Left hindlimb (tissue), 1 donor: ENCODE results near the gene BCAR1.

Experiments
- DNase-seq: peaks from one replicate; pipeline ENCODE4 v3.0.0-alpha.2; 2018

BCAR1 gene

DNA sequence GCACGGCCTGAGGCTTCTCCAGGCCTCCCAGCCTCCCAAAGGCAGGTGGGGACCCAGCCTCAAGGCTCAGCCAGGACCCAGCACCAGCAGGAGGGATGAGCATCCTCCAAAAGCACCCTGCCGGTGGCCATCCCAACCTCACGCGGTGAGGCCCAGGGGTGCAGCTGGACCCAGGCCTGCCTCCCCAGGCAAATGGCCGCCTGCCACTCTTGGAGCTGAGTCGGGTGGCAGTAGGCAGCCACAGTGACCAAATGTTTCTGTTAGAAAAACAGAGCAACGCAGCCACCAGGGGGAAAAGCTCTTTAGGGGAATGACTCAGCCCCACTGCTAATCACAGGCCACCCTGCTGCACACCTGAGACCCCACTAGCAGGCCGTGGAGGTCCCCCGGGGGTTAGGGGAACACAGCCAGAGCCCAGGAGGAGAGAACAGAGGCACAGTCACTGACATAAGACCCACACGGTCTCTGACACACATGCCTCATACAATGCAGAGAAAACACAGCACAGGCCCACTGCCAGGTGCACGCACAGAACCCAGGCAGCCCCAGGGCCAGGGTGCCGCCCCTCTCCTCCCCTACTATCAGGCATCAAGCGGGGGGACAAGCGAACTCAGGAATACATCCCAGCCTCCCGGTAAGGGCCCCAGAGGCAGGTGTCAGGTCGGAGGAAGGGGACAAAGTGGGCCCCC, 12.4 kb downstream of the BCAR1 start:
- DNase-seq = peak; percentile 54

DNA sequence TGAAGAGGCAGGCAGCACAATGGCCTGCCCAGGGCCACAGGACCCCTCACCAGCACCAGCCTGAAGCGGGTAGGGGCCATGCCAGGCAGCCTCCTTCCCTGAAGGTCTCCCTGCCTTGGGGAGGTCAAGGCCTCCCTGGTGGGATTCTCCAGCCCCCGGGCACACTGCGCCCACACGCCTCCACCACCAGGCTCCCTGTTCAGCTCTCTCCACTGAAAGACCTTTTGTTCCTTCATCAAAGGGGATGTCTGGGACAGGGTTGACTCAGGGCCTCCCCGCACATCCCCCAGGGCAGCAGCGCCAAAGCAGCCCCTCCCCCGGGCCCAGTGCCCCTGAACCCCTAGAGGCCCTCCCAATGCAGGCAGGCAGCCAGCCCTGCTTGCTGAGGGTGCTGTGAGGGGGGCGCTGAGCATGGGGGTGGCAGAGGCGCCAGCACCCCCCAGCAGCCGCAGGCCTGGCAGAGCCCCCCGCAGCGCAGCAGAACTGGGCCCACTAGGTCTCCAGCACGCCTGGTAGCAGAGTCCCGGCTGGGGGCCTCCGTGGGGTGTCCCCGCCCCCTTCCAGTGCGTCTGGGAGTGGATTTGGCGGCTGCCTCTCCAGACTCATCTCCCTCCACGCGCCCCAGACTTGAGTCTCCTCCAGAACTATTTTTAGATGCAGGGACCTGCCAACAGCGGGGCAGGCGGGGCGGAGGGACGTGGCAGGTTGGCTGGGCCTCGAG, 13.1 kb downstream of the BCAR1 start:
- DNase-seq = peak; percentile 92

DNA sequence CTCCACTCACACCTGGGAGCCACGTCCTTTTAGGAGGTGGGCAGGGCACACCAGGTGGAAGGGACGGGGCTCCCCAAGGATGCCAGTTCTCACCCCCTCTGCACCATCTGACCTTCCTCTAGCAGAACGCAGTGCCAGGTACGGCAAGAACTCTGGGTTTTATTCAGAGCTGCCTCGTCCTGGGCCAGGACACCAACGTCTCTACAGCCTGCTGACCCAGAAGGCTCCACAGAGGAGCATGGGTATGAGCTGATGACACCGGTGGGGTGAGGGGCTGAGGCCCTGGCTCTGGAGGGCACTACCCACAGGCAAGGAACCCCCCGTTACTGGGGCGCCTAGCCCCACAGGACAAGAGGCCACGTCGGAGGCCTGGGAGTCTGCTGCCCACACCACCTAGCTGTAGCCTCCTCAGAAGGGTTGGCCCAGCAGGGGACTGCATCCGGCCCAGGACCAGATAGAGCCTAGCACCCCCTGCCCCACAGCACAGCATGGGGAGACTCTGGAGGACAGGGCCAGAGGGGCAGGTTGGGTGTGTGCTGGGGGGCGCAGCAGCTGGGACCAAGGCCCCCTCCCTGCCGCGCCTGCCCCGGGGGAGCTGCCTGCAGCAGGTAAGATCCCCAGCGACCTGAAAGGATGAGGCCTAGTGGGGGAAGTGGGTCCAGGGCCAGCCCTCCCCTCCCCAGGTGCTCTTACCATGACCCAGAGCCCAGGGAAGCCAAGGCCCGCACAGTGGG, 13.9 kb downstream of the BCAR1 start:
- DNase-seq = peak; percentile 48

DNA sequence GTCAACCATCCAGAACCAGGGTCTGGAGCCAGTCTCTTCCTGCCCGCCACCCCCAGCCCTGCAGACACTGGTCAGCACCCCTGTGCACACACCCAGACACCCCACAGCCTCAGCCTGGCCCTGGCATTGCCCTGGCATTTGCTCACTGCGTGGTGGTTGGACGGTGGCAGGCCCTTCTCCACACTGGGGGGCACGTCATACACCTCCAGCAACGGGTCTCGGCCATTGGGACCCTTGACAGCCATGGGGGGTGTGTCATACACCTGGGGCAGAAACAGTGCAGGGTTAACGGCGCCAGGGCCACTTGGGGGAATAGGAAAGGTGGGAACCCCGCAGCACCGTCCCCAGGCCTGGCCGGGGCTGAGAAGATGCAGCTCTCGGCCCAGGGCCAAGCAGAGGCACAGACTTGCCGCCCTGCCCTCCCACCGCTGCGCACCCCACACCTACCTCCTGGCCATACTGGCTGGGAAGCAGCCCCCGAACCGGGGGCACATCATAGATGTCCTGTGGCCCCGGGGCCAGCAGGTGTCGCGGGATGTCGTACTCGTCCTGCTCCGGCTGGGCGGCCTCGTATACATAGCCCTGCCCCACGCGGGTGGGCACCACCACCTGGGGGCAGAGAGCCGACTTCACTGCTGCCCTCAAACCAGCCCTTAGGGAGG, 14.6 kb downstream of the BCAR1 start:
- DNase-seq = peak; percentile 38

DNA sequence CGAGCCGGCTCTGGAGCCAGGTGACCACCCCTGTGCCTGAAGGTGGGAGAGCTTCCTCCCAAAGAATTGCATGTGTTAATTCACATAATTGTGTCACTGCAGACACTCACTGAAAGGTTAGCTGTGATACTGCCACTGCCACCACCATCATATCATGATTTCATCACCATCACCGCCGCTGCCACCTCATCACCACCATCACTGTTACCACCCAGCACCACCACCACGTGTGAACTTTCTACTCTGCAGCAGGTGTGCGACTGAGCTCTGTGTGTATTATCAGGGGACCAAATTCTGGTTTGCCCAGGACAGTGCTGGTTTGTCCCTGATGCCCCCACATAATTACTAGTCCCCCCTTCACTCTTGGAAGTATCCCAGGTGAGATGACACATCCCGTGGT, 15.2 kb downstream of the BCAR1 start:
- peak; percentile 16 for DNase-seq

DNA sequence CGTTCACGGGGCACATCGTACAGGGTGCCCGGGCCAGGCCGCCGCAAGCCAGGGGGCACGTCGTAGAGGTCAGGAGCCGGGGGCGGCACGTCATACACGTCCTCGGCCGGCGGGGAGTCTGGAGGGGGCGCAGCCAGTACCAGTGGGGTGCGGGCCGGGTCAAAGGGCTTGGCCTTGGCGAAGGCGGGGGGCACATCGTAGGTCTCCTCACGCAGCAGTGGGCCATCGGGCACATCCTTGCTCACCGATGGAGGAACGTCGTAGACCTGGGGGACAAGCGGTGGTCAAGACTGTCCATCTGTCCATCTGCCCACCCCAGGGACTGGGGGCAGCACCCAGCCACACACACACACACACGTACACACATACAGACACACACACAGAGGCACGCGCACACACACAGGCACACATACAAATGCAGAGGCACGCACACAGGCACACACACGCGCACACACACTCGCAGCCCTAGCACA, 15.7 kb downstream of the BCAR1 start:
- peak; percentile 22 for DNase-seq

DNA sequence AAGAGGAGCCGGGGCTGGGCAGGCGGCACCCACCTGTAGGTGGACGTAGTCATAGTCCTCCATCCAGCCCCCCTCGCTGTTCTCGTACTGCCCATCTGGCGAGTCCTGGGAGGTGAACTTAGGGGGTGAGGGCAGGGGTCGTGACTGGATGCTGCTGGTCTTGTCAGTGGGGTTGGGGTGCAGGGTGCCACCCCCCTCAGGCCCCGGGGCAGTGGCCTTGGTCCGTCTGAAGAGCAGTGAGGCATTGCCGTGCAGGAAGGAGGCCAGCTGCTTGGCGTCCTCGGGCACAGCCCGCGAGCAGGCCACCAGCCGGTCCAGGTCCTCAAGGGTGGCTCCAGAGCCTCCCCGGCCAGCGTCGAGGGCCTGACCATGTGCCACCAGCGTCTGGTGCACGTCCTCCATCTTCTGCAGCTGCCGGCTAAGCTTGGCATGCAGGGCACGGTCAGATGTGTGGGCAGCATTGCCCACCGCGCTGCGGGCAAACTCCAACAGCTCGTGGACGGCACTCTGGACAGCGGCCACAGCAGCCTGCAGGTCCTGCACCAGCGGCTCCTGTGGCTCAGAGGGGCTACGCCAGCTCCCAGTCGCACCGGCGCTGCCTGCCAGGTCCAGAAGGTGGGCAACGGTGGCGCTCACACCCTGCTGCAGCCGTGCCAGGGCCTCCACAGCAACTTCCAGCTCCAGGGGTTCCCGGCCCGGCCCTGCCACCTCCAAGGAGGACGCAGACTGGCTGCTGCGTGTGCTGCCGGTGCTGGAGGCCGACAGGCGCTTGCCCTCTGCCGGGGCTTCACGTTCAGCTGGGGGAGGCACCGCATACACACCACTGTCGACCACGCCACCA, 16.3 kb downstream of the BCAR1 start:
- peak; percentile 29 for DNase-seq

DNA sequence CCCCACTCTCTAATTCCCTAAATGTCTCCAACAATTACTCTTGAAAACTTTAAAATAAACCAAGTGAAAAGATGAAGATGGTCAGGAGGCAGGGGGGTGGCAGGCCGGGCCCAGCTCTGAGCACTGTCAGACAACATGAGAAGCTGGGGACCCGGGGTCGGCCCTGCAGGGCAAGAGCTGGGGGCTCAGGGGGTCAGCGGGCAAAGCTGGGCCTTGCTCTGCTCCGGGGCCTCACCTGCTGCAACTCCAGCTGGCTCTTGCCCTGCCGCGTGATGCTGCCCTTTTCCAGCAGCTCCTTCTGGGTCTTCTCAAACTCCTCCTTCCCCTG, 17.8 kb downstream of the BCAR1 start:
- no peak for DNase-seq

DNA sequence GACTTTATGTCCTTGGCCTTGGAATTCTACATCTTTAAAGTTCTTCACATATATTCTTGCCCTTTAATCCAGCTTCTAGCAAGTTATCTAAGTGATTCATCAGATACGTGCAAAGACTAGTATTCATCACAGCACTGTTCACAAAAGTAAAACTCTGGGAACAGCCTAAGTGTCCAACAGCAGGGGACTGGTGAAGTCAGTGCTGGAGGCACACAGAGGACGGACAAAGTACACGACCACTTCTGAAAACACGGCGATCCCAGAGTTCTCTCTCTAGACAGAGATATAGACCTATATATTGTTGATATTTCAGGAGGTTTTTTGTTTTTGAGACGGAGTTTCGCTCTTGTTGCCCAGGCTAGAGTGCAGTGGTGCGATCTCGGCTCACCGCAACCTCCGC, 19.9 kb downstream of the BCAR1 start:
- no peak for DNase-seq

DNA sequence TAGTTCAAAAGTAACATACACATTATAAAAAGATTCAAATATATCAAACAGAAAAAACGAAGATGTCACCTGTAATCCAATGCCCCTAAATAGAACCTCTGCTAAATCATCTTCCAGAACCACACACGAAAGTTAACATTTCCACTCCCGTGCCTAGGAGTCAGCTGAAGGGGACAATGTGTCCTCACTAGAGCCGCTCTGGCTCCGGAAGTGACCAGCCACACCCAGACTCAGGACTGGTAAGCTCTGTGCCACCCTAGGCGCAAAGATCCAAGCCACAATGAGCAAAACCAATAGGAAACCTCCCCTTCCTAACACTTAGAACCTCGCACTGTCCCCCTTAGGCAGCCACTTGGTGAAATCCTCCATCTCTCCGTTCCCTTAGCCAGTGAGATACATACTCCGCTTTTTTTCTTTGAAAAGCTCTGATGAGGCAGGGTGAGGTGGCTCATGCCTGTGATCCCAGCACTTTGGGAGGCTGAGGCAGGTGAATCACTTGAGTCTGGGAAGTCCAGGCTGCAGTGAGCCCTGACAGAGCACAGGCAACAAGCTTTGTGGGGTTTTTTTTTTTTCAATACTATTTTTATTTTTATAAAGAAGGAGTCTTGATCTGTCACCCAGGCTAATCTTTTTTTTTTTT, 20.8 kb downstream of the BCAR1 start:
- DNase-seq = no peak

DNA sequence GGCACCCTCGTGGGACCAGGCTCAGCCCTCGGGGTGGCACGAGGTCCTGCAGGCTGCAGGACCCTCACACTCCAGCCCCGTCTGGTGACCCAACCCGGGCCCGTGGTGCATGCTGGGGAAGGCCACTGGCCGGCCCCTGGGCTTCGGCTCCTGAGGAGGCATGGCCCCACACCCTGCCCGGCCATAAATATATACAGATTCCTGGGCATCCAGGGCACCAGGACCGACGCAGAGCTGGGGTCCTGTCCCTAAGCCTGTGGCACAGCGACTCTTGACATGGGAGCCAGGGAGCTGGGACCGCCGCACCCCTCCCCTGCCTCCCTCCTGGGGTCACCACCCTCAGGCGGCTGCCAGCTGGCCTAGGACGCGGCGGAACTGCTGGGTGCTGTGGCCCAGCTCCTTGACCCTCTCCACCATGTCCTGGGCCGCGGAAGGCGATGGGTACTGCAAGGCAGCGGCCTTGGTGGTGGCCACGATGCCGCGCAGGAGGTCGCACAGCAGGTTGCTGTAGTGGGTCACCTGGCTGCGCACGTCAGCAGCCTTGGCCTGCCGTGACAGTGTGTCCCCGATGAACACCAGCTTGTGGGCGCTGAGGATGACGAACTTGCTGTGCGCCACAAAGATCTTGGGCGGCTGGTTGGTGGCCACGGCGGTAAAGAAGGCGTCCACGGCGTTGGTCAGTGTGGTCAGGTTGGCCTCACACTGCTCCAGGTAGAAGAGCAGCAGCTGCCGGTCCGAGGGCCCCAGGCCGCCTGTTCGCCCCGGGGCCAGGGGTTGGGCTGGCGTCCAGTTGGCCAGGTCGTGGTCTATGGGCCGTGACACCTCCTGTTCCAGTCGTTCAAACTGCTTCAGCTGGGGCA, 22.0 kb downstream of the BCAR1 start:
- peak; percentile 33 for DNase-seq

DNA sequence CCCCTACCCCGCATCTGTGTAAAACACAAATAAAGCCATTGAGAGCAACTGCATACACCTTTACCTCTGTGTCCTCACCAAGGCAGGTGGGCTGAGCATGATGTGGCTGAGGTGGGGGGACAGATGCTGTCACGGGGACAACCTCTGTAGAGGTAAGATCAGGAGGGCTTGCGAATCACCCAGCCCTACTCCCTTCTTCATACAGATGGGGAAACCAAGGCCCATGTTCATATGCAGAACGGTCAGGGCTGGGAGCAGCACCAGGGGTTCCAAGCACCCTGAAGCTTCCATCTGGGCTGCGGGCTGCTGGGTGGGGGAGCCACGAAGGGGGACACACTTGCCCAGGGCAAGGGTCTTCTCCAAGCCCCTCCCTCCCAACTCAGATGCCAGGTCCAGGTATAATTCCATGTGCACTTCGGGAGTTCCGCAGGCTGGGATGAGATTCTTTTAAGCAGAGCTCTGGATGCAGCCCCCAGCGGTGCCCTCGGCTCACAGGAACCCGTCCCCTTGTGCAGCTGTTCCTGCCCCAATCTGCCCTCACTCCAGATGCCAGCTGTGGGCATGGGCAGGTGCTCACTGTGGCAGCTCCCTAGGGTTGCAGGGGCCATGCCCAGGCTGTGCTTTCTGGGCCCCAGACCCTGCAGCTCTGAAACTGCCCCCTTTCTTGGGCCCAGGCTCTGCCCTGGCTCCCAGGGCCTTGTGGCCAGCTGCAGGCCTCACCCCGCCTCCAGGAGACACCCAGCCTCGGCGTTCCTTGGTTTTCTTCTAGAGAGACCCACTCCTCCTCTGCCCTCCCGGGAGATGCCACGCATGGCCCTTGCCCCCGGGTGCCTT, 23.1 kb downstream of the BCAR1 start:
- no peak for DNase-seq

DNA sequence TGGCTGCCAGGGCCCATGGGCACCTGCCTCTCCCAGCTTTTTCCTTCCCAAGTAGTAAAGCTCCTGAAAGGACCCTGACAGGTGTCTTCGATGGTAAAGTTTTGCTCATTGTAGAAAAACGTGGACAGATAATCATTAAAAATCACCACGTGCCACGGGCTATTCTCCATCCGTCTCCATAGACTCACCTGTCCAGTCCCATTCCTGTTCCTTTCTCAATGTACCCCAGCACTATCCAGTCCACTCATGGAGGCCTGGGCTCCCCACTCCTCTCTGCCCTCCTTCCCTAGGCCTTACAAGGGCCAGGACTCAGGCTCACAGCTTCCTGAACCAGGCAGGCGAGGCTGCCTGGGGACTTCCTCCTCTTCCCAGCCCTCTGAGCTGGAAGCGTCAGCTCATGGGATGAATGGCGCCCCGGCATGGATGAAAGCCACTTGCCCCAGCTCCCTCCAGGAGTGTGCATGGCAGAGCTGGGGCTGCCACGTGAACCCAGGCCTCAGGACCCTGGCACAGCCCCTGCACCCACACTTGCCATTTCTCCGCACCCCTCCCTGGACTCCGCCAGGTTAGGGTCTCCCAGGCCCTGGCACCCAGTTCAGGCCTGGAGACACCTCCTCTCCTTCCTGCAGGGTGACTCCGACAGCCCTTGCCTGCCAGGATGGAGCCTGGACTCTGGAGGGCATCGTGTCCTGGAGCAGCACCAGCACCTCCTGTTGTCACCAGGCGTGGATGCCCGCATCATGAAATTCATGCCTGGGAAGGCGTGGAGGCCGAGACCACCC, 23.9 kb downstream of the BCAR1 start:
- DNase-seq = peak; percentile 31

DNA sequence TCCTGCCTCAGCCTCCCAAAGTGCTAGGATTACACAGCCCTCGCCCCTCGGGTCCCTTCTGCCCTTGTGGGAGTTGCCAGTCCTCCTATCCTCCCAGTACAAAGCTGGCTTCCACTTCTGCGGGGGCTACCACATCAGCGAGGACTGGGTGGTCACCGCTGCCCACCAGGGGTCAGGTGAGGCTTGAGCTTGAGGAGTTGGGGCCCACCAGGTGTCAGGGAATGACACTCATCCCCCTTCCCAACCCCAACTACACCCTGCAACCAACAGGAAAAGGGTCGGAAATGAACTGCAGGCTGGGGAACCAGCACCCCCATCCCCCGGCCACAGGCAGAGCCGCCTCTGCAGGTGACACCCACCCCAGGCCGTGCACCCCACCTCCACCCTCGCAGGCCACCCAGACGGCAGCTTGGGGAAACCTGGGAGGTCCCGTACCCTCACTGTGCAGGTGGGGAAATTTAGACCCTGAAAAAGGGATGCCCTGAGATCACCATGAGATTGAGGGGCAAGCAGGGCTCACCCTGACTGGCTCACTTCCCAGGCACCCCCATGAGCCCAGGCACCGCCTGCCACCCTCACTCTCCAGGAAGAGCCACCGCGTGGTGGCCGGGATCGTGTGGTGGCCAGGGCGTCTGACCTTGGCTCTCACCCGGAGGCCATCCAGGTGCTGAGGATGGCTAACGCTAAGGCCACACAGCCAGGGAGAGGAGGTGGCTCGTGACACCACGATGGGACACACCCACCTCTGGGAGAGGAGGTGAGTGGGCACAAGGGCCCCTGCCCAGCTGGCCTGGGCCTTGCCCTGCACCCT, 24.7 kb downstream of the BCAR1 start:
- peak; percentile 31 for DNase-seq

DNA sequence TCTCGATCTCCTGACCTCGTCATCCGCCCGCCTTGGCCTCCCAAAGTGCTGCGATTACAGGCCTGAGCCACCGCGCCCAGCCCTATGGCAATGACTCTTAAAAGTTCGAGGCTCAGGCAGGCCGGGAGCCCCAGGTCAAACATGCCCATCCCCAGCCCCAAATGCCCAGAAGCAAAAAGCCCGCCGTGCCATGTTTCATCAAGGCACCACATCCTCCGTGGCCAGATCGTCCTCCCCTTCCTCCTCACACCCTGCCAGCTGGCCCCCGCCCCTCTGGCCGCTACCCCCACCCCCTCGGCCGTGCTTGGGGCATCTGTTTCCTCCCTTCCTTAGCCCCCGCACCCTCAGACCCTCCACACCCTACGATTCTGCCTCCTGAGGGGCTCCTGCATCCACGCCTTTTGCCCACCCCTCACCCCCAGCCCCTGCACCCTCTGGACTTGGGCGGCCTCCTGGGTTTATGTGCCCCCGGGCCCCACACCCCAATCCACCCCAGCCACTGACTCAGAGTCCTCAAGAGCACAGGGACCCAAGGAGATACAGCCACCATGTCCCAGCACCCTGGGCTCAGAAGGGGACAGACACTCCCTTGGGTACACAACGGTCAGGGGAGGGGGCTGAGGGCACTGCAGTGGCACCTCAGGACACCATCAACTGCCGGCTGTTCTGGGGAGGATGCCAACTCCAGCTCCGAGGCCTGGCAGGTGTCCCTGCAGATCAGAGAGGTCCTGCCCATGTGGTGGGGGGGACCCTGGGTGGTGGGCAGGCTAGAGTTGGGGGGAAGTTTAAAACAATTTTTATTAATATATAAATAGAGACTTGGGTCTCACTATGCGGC, 25.5 kb downstream of the BCAR1 start:
- DNase-seq = peak; percentile 43

DNA sequence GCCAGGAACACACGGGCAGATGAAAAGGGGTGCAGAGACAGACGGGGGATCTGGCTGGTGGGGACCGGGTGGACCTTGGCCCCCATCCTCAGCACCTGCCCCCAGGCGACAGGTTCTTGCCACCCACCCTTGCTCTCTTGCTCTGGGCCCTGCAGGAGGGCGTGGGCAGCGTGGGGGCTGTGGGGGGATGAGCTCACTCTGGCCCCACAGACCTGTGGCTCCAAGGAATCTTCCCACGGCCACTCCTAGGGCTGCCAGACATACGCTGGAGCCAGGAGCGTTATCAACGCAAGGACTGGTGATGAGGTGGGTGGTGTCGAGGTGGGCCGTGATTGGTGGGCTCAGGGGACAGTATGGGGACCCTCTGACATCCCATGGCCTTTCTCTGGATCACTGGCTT, 26.3 kb downstream of the BCAR1 start:
- DNase-seq = peak; percentile 33
